Glutamatergic neuron (in vitro differentiated cells): ENCODE measurements around the gene MX2. TPM values are rescaled to one million over a fixed set of nuclear protein-coding genes. Genes with fewer than 3 reads are reported as not detected.
"Not testable (repeated sequence)": the region's sequence is repeated elsewhere in the genome, so short reads cannot be mapped to it uniquely, and the experiment has no call there.

Experiments
- DNase-seq: peaks from one replicate; pipeline ENCODE4 v3.0.0; 2022
- H3K27ac Mint-ChIP-seq: one replicate; pipeline ENCODE4 v1.8.0; 2020; ENCODE audit warnings: mild to moderate bottlenecking, mixed read lengths, inconsistent platforms; ENCODE audit not compliant: unreplicated experiment
- H3K27me3 Mint-ChIP-seq: one replicate; pipeline ENCODE4 v1.8.0; 2020; ENCODE audit warnings: mild to moderate bottlenecking, moderate library complexity, mixed read lengths, inconsistent platforms; ENCODE audit not compliant: unreplicated experiment
- H3K36me3 Mint-ChIP-seq: one replicate; pipeline ENCODE4 v1.8.0; 2020; ENCODE audit warnings: mild to moderate bottlenecking, mixed read lengths, inconsistent platforms; ENCODE audit not compliant: unreplicated experiment
- H3K4me1 Mint-ChIP-seq: one replicate; pipeline ENCODE4 v1.8.0; 2020; ENCODE audit warnings: mild to moderate bottlenecking, low read depth, mixed read lengths, inconsistent platforms; ENCODE audit not compliant: unreplicated experiment
- H3K4me3 Mint-ChIP-seq: one replicate; pipeline ENCODE4 v1.8.0; 2020; ENCODE audit warnings: mild to moderate bottlenecking, mixed read lengths, inconsistent platforms; ENCODE audit not compliant: unreplicated experiment
- H3K9me3 Mint-ChIP-seq: one replicate; pipeline ENCODE4 v1.8.0; 2020; ENCODE audit warnings: mild to moderate bottlenecking, moderate library complexity, mixed read lengths, inconsistent platforms; ENCODE audit not compliant: unreplicated experiment
- total RNA-seq: library from RNA; stranded (reverse); fragmentation: NEBNext Ultra II Directional; extraction: Animal tissue kit (Norgen Biotek cat#: 25700); gene quantifications from one replicate; pipeline ENCODE4 v1.2.1, GENCODE V29; 2021; ENCODE audit not compliant: unreplicated experiment
- TF ChIP-seq, protein P1 (sequence below): fragments of 200-600 bp; sonication (generic); IDR thresholded peaks from one replicate; pipeline ENCODE4 v1.5.0; 2021; ENCODE audit not compliant: partially characterized antibody, unreplicated experiment

The MX2 gene
- total RNA-seq, 1 donor from 2014 or later = not detected

DNA sequence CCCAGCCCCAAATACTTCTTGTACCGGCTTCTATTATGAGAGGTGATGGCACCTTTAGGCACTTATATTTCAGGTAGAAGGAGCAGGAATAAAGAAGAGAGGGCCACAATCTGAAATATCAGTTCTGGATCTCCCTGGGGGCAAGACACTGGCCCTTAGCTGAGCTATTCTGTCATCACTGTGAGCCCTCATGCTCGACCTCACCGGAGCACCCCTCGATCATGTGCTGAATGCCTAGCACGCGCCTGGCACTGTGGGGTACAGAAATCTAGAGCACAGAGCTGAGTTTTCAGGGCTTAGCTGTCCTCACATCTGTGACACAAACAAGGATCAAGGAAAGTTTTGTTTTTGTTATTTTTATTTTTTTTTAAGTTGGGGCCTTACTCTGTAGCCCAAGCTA is 56.6 kb downstream of the MX2 start:
- DNase-seq = no peak
- Mint-ChIP-seq H3K4me1 (peaks cover 7% of the 10 kb centered on the region), H3K4me3 (no peak overlapping the region), H3K27me3 (peaks cover 8% of the 10 kb centered on the region), H3K27ac (no peak overlapping the region), H3K36me3 (peaks cover 8% of the 10 kb centered on the region), H3K9me3 (no peaks in the 10 kb centered on the region)
- TF ChIP-seq, protein P1, sequence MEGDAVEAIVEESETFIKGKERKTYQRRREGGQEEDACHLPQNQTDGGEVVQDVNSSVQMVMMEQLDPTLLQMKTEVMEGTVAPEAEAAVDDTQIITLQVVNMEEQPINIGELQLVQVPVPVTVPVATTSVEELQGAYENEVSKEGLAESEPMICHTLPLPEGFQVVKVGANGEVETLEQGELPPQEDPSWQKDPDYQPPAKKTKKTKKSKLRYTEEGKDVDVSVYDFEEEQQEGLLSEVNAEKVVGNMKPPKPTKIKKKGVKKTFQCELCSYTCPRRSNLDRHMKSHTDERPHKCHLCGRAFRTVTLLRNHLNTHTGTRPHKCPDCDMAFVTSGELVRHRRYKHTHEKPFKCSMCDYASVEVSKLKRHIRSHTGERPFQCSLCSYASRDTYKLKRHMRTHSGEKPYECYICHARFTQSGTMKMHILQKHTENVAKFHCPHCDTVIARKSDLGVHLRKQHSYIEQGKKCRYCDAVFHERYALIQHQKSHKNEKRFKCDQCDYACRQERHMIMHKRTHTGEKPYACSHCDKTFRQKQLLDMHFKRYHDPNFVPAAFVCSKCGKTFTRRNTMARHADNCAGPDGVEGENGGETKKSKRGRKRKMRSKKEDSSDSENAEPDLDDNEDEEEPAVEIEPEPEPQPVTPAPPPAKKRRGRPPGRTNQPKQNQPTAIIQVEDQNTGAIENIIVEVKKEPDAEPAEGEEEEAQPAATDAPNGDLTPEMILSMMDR = no peak

DNA sequence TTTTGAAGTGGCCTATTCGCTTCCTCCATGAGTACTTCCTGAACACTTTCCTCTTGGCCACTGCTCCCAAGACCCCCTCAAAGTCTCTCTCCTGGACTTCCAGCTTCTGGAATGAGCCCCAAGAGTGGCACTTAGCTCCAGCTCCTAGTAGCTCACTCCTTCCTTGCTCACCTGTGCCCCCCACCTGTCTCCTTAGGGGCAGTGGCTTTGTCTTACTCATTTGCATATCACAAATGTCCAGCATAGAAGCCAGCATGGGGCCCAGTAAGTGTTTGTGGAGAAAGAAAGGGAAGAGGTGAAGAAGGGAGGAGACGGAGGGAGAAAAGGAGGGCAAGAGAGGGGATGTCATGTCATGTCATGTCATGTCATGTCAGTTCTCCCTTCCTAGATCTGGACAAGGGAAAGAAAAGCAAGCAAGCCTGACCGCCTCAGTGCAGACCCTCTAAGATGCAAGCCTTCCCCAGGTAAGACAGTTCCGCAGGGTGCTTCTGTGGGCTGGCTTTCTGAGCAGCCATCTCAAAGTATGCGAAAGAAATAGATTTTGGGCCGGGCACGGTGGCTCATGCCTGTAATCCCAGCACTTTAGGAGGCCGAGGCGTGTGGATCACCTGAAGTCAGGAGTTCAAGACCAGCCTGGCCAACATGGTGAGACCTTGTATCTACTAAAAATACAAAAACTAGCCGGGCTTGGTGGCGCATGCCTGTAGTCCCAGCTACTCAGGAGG is 57.3 kb downstream of the MX2 start:
- Mint-ChIP-seq H3K9me3 (no peaks in the 10 kb centered on the region), H3K4me3 (no peak overlapping the region), H3K27me3 (peaks cover 8% of the 10 kb centered on the region), H3K36me3 (peaks cover 8% of the 10 kb centered on the region), H3K27ac (no peak overlapping the region), H3K4me1 (peaks cover 7% of the 10 kb centered on the region)
- DNase-seq = no peak
- TF ChIP-seq, protein P1 = no peak

DNA sequence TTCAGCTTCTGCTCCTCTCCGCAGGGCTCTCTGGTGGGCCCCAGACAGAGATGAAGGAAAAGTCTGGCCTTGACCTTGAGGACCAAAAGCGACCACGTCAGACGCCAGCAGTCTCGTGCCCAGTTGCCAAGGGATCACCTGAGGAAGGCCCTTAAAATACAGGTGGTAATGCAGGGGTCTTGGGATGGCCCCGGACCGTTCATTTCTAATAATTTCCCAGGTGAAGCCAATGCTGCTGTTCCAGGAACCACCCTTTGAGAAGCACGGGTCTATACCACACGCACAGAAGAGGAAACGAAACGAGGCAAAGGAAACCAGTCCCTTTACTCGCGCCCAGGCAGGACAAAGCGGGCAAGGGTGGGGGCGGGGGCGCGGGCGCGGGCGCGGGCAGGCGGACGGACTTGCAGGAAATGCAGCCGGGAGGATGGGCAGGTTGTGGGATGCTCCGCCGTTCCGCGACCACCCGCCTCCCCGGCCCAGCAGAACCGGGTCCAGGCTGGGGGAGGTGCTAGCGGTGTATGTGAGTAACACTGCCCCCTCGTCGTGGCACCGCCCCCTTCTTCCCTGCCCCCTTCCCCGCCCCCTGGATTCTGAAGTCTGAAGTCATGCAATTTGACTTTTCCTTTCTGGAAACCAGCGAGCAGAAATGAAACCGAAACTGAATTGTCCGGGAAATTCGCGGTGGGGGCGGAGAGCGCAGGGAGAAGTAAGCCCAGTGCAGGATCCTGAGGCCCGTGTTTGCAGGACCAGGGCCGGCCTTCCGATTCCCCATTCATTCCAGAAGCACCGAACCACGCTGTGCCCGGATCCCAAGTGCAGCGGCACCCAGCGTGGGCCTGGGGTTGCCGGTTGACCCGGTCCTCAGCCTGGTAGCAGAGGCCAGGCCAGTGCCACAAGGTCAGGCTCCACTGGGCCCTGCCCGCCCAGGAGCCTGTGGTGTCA is 58.4 kb downstream of the MX2 start:
- Mint-ChIP-seq H3K27ac (no peak overlapping the region), H3K36me3 (peaks cover 8% of the 10 kb centered on the region), H3K4me3 (peak overlapping the region; percentile 85), H3K27me3 (peaks cover 8% of the 10 kb centered on the region), H3K4me1 (peaks cover 7% of the 10 kb centered on the region), H3K9me3 (no peaks in the 10 kb centered on the region)
- TF ChIP-seq, protein P1 = no peak
- DNase-seq = peak; percentile 45

DNA sequence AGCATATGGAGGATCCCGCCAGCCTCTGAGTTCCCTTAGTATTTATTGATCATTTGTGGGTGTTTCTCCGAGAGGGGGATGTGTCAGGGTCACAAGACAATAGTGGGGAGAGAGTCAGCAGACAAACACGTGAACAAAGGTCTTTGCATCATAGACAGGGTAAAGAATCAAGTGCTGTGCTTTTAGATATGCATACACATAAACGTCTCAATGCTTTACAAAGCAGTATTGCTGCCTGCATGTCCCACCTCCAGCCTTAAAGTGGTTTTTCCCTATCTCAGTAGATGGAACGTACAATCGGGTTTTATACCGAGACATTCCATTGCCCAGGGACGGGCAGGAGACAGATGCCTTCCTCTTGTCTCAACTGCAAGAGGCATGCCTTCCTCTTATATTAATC is 59.2 kb downstream of the MX2 start:
- not testable (repeated sequence) for H3K27me3 Mint-ChIP-seq, DNase-seq
- H3K27ac Mint-ChIP-seq = peak overlapping the region; percentile 5

DNA sequence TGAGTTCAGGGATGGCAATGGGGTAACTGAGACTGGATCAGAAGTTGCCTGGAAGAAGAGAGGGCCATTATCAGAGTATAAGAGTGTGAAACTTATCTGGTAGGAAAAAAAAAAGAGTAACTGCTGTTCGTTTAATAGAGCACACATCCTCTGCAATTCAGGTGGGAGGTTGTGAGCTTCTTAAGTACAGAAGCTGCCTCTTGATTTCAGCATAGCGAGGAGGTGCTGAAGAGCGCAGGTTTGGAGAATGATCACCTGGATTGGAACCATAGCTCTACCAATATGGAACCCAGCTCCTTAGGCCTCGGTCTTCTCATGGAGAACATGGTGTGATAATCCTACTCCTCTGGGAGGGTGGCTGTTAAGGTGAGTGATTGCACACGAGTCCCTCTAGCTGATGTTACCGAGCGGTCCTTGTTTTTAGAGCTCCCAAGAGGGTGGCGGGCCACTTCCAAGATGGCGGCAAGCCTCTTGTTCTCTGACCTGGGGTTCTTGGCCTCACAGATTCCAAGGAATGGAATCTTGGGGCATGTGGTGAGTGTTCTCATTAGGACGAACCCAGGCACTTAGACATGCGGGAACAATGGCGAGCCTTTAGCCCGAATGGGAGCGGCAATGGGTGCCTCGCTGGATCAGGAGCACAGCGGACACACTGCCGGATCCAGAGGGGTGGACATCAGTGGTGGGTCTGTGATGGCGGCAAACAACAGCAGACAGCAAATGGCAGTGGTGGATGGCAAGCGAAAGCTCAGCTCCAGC is 60.9 kb downstream of the MX2 start:
- H3K4me1 Mint-ChIP-seq = peaks cover 7% of the 10 kb centered on the region
- H3K4me3 Mint-ChIP-seq = no peak overlapping the region
- H3K36me3 Mint-ChIP-seq = peaks cover under 1% of the 10 kb centered on the region
- H3K27ac Mint-ChIP-seq = no peak overlapping the region
- DNase-seq = no peak
- TF ChIP-seq, protein P1 = no peak
- H3K9me3 Mint-ChIP-seq = peaks cover 1% of the 10 kb centered on the region
- H3K27me3 Mint-ChIP-seq = peaks cover 8% of the 10 kb centered on the region

More for the DNA sequence above, 59.2 kb downstream of the MX2 start:
- H3K9me3 Mint-ChIP-seq, H3K4me1 Mint-ChIP-seq, H3K36me3 Mint-ChIP-seq: not testable (repeated sequence)
- peak overlapping the region; percentile 71 for H3K4me3 Mint-ChIP-seq

DNA sequence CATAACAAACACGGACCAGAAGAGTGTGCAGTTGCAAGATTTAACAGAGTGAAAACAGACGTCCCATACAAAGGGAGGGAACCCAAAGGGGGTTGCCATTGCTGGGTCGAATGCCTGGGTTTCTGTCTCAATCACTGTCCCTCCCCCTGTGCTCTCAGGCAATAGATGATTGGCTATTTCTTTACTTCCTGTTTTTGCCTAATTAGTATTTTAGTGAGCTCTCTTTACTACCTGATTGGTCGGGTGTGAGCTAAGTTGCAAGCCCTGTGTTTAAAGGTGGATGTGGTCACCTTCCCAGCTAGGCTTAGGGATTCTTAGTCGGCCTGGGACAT is 61.4 kb downstream of the MX2 start:
- H3K36me3 Mint-ChIP-seq, H3K27ac Mint-ChIP-seq, H3K27me3 Mint-ChIP-seq, H3K4me3 Mint-ChIP-seq, H3K9me3 Mint-ChIP-seq, DNase-seq, H3K4me1 Mint-ChIP-seq: not testable (repeated sequence)
